Transverse colon (tissue), 4 donors: ENCODE results near the gene OLFM1. TPM values are rescaled to one million over a fixed set of nuclear protein-coding genes. Genes with fewer than 3 reads are reported as not detected.

Source experiments
- DNase-seq: peaks from one replicate; pipeline ENCODE4 v3.0.0-alpha.2; 2019
- H3K27ac ChIP-seq, 4 donors: fragments of 200-600 bp; sonication (generic); 2 replicates each; pipeline ENCODE4 v1.5.1; 2016 to 2018; ENCODE audit warnings: inconsistent platforms in 4 of 4
- H3K27me3 ChIP-seq: fragments of 200-600 bp; sonication (generic); 2 replicates; pipeline ENCODE4 v1.5.1; 2017; ENCODE audit warnings: inconsistent platforms
- H3K36me3 ChIP-seq, 4 donors: fragments of 200-600 bp; sonication (generic); 2 replicates each; pipeline ENCODE4 v1.5.1; 2017 to 2019; ENCODE audit warnings: inconsistent platforms in 4 of 4
- H3K4me1 ChIP-seq, 4 donors: fragments of 200-600 bp; sonication (generic); 2 replicates each; pipeline ENCODE4 v1.5.1; 2017 to 2020; ENCODE audit warnings: inconsistent platforms in 4 of 4
- H3K4me3 ChIP-seq, 4 donors: fragments of 200-600 bp; sonication (generic); 1 replicate in 1 of 4; 2 replicates in 3 of 4; pipeline versions ENCODE4 v1.5.1 to v1.6.1; 2017 to 2019; ENCODE audit warnings: inconsistent platforms in 4 of 4
- H3K9me3 ChIP-seq, 2 donors: fragments of 200-600 bp; sonication (generic); 2 replicates each; pipeline ENCODE4 v1.5.1; 2017 to 2019; ENCODE audit warnings: inconsistent platforms in 2 of 2
- EP300 ChIP-seq: sonication (generic); formaldehyde crosslinking; IDR thresholded peaks from one replicate; pipeline ENCODE4 v1.6.1; 2017; ENCODE audit warnings: antibody characterized with exemption, low read depth
- POLR2A ChIP-seq: fragments of 450-650 bp; IDR thresholded peaks from one replicate; pipeline ENCODE4 v1.6.1; 2016; ENCODE audit warnings: antibody characterized with exemption, mild to moderate bottlenecking, moderate library complexity
- POLR2AphosphoS5 ChIP-seq, 3 donors: sonication (generic); formaldehyde crosslinking; IDR thresholded peaks; one replicate each; pipeline ENCODE4 v1.6.1; 2016; ENCODE audit warnings: antibody characterized with exemption in 3 of 3
- WGBS, 2 donors: methylation state at CpG; one replicate each; pipeline ENCODE4 v1.1.5; 2018; ENCODE audit warnings: low coverage in 1 of 2; 5-methylcytosine and 5-hydroxymethylcytosine counted together
- in situ Hi-C, 4 donors: fragments of 200-750 bp; cut with MboI; loops; one replicate each; pipeline versions ENCODE4 v1.15.0 to v1.15.1; 2017; ENCODE audit warnings: low sequenced_read_pairs in 3 of 4, low pct_ligation_motif_present in 1 of 4, low pct_unique_long_range_greater_than_20kb in 1 of 4
- intact Hi-C: fragments of 100-400 bp; cut with DNase I; formaldehyde crosslinking; loops from one replicate; pipeline ENCODE4 v1.15.1; 2023; ENCODE audit warnings: low total_unique reads
- total RNA-seq, 4 donors: library from RNA; depleted of rRNA; stranded (reverse); fragments of >200 nt; gene quantifications; one replicate each; pipeline ENCODE4 v1.1.0, GENCODE V29; 2016
- TF ChIP-seq, protein P1 (sequence below), 5 experiments: fragments of 200-600 bp in 3 of 5; fragments of 450-650 bp in 2 of 5; sonication (generic) in 3 of 5; IDR thresholded peaks; 1 replicate in 2 of 5; 2 replicates in 3 of 5; pipeline ENCODE4 v1.5.1; 2016 to 2017; ENCODE audit warnings: antibody characterized with exemption in 5 of 5, inconsistent platforms in 3 of 5, mild to moderate bottlenecking in 2 of 5, moderate library complexity in 1 of 5

OLFM1 gene
- total RNA-seq, 4 donors from 2014 or later, result 3.7 to 7.8 (median 4.0) TPM; not detected in 1

DNA sequence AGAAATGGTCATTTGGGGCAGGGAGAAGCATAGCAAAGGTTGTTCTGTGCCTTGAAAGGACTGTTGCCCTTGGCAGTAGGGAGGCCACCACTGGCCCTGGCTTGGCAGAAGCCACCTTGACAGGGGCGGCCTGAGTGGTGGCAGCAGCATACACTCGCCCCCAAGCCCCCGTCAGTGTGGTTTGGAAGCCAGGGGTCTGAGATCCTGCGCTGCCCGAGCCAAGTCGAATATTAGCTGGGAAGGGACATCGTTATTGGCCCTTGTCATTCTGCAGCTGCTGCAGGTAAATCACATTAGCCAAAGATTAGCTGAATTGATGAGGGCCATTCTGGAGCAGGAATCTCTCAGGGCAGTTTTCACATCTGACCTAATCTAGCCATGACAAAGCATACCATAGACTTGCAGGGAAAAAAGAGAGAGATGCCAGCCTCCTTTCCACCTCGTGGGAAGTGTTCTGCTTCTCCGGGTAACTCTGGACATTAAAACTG lies 9.0 kb downstream of the OLFM1 start:
- no peak for DNase-seq
- Histone ChIP-seq H3K27me3 (no peaks in the 10 kb centered on the region), H3K9me3 (no peaks in the 10 kb centered on the region), H3K4me1 (no peaks in the 10 kb centered on the region), H3K27ac (no peak overlapping the region), H3K36me3 (no peaks in the 10 kb centered on the region), H3K4me3 (no peak overlapping the region)
- 87% methylated on average over 7 of the region's 9 CpGs; no CpG with 5 or more reads in 1 of the 2 donors for WGBS, 2 donors
- in situ Hi-C loops (loop anchor here (25.0 kb wide), 2 partner anchors 241 to 316 kb away; no protein-coding TSS in a partner anchor), intact Hi-C loops (no loop called here)
- TF ChIP-seq, protein P1, sequence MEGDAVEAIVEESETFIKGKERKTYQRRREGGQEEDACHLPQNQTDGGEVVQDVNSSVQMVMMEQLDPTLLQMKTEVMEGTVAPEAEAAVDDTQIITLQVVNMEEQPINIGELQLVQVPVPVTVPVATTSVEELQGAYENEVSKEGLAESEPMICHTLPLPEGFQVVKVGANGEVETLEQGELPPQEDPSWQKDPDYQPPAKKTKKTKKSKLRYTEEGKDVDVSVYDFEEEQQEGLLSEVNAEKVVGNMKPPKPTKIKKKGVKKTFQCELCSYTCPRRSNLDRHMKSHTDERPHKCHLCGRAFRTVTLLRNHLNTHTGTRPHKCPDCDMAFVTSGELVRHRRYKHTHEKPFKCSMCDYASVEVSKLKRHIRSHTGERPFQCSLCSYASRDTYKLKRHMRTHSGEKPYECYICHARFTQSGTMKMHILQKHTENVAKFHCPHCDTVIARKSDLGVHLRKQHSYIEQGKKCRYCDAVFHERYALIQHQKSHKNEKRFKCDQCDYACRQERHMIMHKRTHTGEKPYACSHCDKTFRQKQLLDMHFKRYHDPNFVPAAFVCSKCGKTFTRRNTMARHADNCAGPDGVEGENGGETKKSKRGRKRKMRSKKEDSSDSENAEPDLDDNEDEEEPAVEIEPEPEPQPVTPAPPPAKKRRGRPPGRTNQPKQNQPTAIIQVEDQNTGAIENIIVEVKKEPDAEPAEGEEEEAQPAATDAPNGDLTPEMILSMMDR (IDR thresholded peaks at IDR 0.05), result no peak
- no peak for TF ChIP-seq POLR2A
- TF ChIP-seq EP300, result no peak
- TF ChIP-seq POLR2AphosphoS5 (IDR thresholded peaks at IDR 0.05), result no peak

DNA sequence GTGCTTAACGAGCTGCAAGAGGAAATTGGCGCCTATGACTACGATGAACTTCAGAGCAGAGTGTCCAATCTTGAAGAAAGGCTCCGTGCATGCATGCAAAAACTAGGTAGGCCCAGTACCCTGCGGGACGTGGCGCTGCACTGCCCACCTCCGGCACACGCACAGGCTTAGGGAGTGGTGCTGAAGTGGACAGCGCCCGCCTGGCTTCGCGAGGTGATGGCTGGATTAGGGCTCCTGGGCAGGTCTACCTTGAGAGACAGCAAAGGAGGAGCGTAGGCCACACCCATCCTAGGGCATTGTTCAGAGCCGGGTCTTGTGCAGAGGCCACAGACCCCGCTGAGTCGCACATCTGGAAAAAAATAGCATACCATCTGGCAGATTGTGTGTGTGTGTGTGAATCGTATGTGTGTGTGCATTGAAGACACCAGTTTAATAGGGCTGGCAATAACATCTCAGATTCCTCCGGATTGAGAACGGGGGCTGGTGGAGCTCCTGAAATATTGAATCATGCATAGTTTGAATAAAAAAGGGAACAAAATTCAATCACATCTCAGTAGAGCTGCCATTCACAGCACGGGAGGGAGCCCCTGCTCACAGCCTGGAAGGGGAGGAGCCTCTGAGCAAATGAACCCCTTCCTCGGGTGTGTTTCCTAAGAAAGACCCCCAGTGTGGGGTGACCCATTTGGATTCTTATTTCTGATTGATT lies 11.1 kb downstream of the OLFM1 start:
- WGBS, 2 donors, result 59 to 63% methylated on average over 5 to 22 of the region's 22 CpGs
- no peak for DNase-seq
- in situ Hi-C loops (loop anchor here (25.0 kb wide), 2 partner anchors 239 to 314 kb away; no protein-coding TSS in a partner anchor), intact Hi-C loops (no loop called here)
- no peaks in the 10 kb centered on the region for H3K27me3 ChIP-seq
- H3K27ac ChIP-seq, result no peak overlapping the region
- H3K4me1 ChIP-seq, result no peaks in the 10 kb centered on the region
- H3K4me3 ChIP-seq, result no peak overlapping the region
- H3K36me3 ChIP-seq, result no peaks in the 10 kb centered on the region
- no peak for TF ChIP-seq POLR2A
- TF ChIP-seq, protein P1 (IDR thresholded peaks at IDR 0.05), result no peak
- TF ChIP-seq POLR2AphosphoS5 (IDR thresholded peaks at IDR 0.05), result no peak
- no peak for TF ChIP-seq EP300
- no peaks in the 10 kb centered on the region for H3K9me3 ChIP-seq

DNA sequence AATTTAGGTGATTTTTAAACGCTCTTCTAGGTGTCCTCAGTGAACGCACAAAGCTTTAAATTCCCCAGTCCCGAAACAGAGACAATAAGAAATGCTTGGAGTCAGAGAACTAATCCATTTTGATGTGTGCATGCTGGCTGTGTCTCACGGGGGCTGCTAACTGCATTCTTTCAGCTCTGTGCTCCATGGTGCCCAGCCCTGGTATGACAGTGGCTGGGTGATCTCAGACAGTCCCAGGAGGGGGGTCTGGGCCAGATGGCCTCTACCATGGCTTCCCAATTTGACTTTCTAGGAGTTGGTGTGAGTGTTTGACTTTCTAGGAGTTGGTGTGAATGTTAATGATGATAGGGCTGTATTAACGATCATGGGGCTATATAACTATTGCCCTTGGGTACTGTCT lies 12.1 kb downstream of the OLFM1 start:
- DNase-seq, result no peak
- H3K4me3 ChIP-seq, result no peak overlapping the region
- no peaks in the 10 kb centered on the region for H3K9me3 ChIP-seq
- in situ Hi-C loops, result loop anchor here (25.0 kb wide), 2 partner anchors 238 to 313 kb away; no protein-coding TSS in a partner anchor
- intact Hi-C loops, result no loop called here
- 90 to 91% methylated on average over 3 to 5 of the region's 5 CpGs for WGBS, 2 donors
- TF ChIP-seq POLR2A (no peak), EP300 (no peak), POLR2AphosphoS5 (IDR thresholded peaks at IDR 0.05) (no peak)
- TF ChIP-seq, protein P1 (IDR thresholded peaks at IDR 0.05), result no peak
- no peaks in the 10 kb centered on the region for H3K4me1 ChIP-seq
- no peaks in the 10 kb centered on the region for H3K36me3 ChIP-seq
- H3K27me3 ChIP-seq, result no peaks in the 10 kb centered on the region
- H3K27ac ChIP-seq, result no peak overlapping the region

DNA sequence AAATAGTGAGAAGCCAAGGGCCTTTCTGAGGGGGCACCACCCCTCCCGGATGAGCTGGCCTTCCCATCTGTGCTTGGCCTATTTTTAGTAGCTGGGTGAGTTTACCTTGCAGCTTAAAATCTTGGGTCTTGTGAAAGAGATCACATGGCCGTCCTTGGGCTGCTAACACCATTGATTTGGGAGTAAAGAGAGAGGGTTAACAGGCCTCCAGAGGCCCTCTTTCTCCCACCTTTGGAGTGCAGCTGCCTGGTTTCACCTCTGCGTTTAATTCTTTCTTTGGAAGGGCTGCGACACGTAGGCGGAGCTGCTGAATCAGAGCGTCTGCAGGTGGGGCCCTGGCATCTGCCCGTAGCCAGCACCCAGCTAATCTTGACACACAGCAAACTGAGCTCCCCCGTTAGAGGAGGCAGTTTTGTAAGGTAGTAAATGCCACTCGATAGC lies 12.8 kb downstream of the OLFM1 start:
- intact Hi-C loops (loop anchor here (5.0 kb wide), 1 partner anchor 382 kb away; no protein-coding TSS in a partner anchor), in situ Hi-C loops (no loop called here)
- H3K9me3 ChIP-seq, result no peaks in the 10 kb centered on the region
- TF ChIP-seq, protein P1 (IDR thresholded peaks at IDR 0.05), result no peak
- TF ChIP-seq POLR2A, result no peak
- no peak for TF ChIP-seq EP300
- TF ChIP-seq POLR2AphosphoS5 (IDR thresholded peaks at IDR 0.05), result no peak
- H3K27me3 ChIP-seq, result no peaks in the 10 kb centered on the region
- no peaks in the 10 kb centered on the region for H3K4me1 ChIP-seq
- DNase-seq, result no peak
- WGBS, 2 donors, result 70% methylated on average over 10 of the region's 10 CpGs; no CpG with 5 or more reads in 1 of the 2 donors
- no peak overlapping the region for H3K27ac ChIP-seq
- no peak overlapping the region for H3K4me3 ChIP-seq
- H3K36me3 ChIP-seq, result no peaks in the 10 kb centered on the region
